Measurements from ENCODE around the gene HOXA3. TPM values are rescaled to one million over a fixed set of nuclear protein-coding genes. Genes with fewer than 3 reads are reported as not detected.

Gene HOXA3
- total RNA-seq, result not detected

GRCh38 chr7:27151931-27152815 lies at the start of gene HOXA3:
TSS of gene HOXA3 (minus strand) at chr7:27152583. CDS start at chr7:27110640, 41,943 bp downstream.

GRCh38 chr7:27199849-27200760 lies 47.7 kb upstream of the HOXA3 start, which contains the start of gene HOXA13:
TSS of gene HOXA13 (minus strand) at chr7:27200091. CDS start at chr7:27200077, 14 bp downstream.

GRCh38 chr7:27185013-27185853 lies 32.9 kb upstream of the HOXA3 start, which contains the start of gene HOXA11:
TSS of gene HOXA11 (minus strand) at chr7:27185232. CDS start at chr7:27185144, 88 bp downstream.

GRCh38 chr7:27173956-27174873 lies 21.8 kb upstream of the HOXA3 start, which contains the start of gene HOXA10:
TSS of gene HOXA10 (minus strand) at chr7:27174320. CDS start at chr7:27174306, 14 bp downstream.

GRCh38 chr7:27165089-27165995 lies 13.0 kb upstream of the HOXA3 start, which contains the start of gene HOXA9:
TSS of gene HOXA9 (minus strand) at chr7:27165537. CDS start at chr7:27165457, 80 bp downstream.

GRCh38 chr7:27156508-27156898 lies 4.1 kb upstream of the HOXA3 start, which contains the start of gene HOXA7:
TSS of gene HOXA7 (minus strand) at chr7:27156675. CDS start at chr7:27156545, 130 bp downstream.

GRCh38 chr7:27147199-27148030 lies 5.0 kb downstream of the HOXA3 start, which contains the start of gene HOXA6:
TSS of gene HOXA6 (minus strand) at chr7:27147774. CDS start at chr7:27147749, 25 bp downstream.

GRCh38 chr7:27143023-27143949 lies 9.1 kb downstream of the HOXA3 start, which contains the start of gene HOXA5:
TSS of gene HOXA5 (minus strand) at chr7:27143681. CDS start at chr7:27143607, 74 bp downstream.

GRCh38 chr7:27130540-27131389 lies 21.6 kb downstream of the HOXA3 start, which contains the start of gene HOXA4:
TSS of gene HOXA4 (minus strand) at chr7:27130757. CDS start at chr7:27130733, 24 bp downstream.

GRCh38 chr7:27102581-27103442 lies 49.6 kb downstream of the HOXA3 start, which contains the start of gene HOXA2:
TSS of gene HOXA2 (minus strand) at chr7:27102683. CDS start at chr7:27102500, 183 bp downstream.

GRCh38 chr7:27095897-27096767 lies 56.3 kb downstream of the HOXA3 start, which contains the start of gene HOXA1:
TSS of gene HOXA1 (minus strand) at chr7:27096000. CDS start at chr7:27095912, 88 bp downstream.

